ENCODE results near the gene SORCS2. TPM values are rescaled to one million over a fixed set of nuclear protein-coding genes. Genes with fewer than 3 reads are reported as not detected.

The SORCS2 gene
- total and polyA plus RNA-seq, 2 of the 13 experiments (the other 11 are each of a cell fraction or from before 2014, with no cell fraction given) = 0.82 to 1.0 TPM

DNA sequence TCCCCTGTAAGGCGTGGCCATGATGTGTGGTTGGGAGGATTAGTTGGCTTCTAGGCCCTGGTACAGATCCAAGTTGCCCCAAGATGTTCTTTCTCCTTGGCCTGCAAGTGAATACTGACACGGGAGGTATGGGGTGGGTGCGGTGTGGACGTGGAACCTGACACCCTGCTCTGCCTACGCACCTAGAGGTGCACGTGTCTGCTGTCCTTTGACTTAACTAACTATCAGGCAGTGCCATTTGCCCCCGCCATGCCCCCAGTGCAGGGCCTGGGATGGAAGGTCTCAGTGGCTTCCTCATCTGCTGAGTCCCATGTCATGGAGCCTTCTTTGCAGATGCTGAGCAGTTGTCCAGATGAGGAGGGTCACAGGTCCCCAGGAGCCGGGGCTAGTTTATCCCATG lies 151.6 kb downstream of the SORCS2 start:
- H3K4me3 ChIP-seq (replicated peaks in 1 of 3; ENCODE audit: insufficient read depth in 1 of 3, low read depth in 2 of 3, low read length in 3 of 3) = no peak overlapping the region
- WGBS (ENCODE audit: low lambda C conversion rate) = 0% methylated on average over 3 of the region's 8 CpGs
- intact Hi-C loops (cut with micrococcal nuclease; ENCODE audit: unreplicated experiment) (no loop called here), in situ Hi-C loops (cut with HindIII; ENCODE audit: extremely low pct_ligation_motif_present, low pct_unique_long_range_greater_than_20kb) (no loop called here)
- H3K27ac ChIP-seq (ENCODE audit: extremely low read length, insufficient read depth, low read length) = no peak overlapping the region
- ATAC-seq (no peak), DNase-seq (ENCODE audit: low spot score) (no peak), FAIRE-seq (no peak)
- no peak overlapping the region for H3K9ac ChIP-seq (ENCODE audit: insufficient read depth, low read depth, low read length)
- no peaks in the 10 kb centered on the region for H3K4me1 ChIP-seq (ENCODE audit: insufficient read depth, low read length)
- BruUV-seq (replicated peaks) = no TSS peak
- CTCF ChIA-PET (ENCODE audit: low intra/inter-chr PET ratio, low total read pairs) = no interaction called here
- H3K27me3 ChIP-seq (ENCODE audit: control insufficient read depth in 1 of 2, insufficient read depth in 2 of 2, low read length in 2 of 2) = no peaks in the 10 kb centered on the region; a peak in 2 of 5 replicates
- H3K4me2 ChIP-seq (ENCODE audit: low read depth, low read length) = no peak overlapping the region
- no peaks in the 10 kb centered on the region for H3K79me2 ChIP-seq (ENCODE audit: insufficient read depth, low read length)
- POLR2A ChIA-PET = no interaction called here
- no peaks in the 10 kb centered on the region for H4K20me1 ChIP-seq (ENCODE audit: insufficient read depth, low read length)
- H3K36me3 ChIP-seq (replicated peaks in 1 of 2; ENCODE audit: control insufficient read depth in 1 of 2, insufficient read depth in 2 of 2, low read length in 2 of 2) = no peaks in the 10 kb centered on the region
- H2AFZ ChIP-seq (ENCODE audit: low read length) = no peak overlapping the region
- TF ChIP-seq MAZ (IDR thresholded peaks at IDR 0.05; ENCODE audit: borderline replicate concordance, low read depth, low read length) (no peak), MAZ (CRISPR knock-in tag; IDR thresholded peaks at IDR 0.05; ENCODE audit: low read depth) (no peak), ZNF776 (CRISPR knock-in tag; IDR thresholded peaks at IDR 0.05) (no peak), ZNF24 (IDR thresholded peaks at IDR 0.05) (no peak), GLMP (CRISPR knock-in tag; IDR thresholded peaks at IDR 0.05; ENCODE audit: borderline replicate concordance) (no peak), SRSF9 (IDR thresholded peaks at IDR 0.05; ENCODE audit: borderline replicate concordance, insufficient read depth, low read depth, low read length, poor library complexity, severe bottlenecking) (no peak)
- TF ChIP-seq, protein P1, sequence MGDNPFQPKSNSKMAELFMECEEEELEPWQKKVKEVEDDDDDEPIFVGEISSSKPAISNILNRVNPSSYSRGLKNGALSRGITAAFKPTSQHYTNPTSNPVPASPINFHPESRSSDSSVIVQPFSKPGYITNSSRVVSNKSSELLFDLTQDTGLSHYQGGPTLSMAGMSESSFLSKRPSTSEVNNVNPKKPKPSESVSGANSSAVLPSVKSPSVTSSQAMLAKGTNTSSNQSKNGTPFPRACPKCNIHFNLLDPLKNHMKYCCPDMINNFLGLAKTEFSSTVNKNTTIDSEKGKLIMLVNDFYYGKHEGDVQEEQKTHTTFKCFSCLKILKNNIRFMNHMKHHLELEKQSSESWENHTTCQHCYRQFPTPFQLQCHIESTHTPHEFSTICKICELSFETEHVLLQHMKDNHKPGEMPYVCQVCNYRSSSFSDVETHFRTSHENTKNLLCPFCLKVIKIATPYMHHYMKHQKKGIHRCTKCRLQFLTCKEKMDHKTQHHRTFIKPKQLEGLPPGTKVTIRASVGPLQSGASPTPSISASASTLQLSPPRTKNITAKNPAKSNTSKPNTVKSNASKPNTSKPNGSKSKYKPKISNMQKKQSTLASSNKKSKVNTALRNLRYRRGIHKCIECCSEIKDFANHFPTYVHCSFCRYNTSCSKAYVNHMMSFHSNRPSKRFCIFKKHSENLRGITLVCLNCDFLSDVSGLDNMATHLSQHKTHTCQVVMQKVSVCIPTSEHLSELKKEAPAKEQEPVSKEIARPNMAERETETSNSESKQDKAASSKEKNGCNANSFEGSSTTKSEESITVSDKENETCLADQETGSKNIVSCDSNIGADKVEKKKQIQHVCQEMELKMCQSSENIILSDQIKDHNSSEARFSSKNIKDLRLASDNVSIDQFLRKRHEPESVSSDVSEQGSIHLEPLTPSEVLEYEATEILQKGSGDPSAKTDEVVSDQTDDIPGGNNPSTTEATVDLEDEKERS (CRISPR knock-in tag; IDR thresholded peaks at IDR 0.05) = no peak
- H3K9me3 ChIP-seq (ENCODE audit: low read length) = no peaks in the 10 kb centered on the region
